Stimulated activated CD4-positive, alpha-beta T cell treated with anti-CD3 and anti-CD28 coated beads, Interleukin-2, amount 100 ng/mL, for 4 hours (primary cell): Measurements from ENCODE around the gene KCNJ9.
"Not testable (repeated sequence)": the region's sequence is repeated elsewhere in the genome, so short reads cannot be mapped to it uniquely, and the experiment has no call there.

Experiments used
- DNase-seq: peaks from one replicate; pipeline ENCODE4 v3.0.0-alpha.2; 2020; ENCODE audit warnings: low read depth

KCNJ9 gene

DNA sequence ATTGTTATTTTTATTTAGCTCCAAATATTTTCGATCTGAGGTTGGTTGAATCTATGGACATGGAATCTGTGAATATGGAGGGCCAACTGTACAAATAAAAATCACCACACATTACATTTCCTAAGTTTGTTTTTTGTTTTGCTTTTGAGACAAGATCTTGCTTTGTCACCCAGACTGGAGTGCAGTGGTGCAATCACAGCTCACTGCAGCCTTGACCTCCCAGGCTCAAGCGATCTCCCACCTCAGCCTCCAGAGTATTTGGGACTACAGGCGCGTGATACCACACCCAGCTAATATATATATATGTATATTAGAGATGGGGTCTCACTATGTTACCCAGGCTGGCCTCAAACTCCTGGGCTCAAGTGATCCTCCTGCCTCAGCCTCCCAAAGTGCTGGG is 45.0 kb downstream of the KCNJ9 start:
- not testable (repeated sequence) for DNase-seq

DNA sequence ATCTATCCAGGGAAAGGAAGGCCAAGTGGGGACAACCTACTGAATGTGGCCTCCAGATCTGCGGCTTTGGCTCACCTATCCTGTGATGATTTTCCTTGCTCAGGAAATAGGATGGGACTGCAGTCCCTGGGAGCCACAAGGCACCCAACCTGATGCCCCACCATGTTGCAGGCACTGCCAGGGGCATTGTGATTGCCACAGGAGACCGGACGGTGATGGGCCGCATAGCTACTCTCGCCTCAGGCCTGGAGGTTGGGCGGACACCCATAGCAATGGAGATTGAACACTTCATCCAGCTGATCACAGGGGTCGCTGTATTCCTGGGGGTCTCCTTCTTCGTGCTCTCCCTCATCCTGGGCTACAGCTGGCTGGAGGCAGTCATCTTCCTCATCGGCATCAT is 46.0 kb downstream of the KCNJ9 start:
- no peak for DNase-seq

DNA sequence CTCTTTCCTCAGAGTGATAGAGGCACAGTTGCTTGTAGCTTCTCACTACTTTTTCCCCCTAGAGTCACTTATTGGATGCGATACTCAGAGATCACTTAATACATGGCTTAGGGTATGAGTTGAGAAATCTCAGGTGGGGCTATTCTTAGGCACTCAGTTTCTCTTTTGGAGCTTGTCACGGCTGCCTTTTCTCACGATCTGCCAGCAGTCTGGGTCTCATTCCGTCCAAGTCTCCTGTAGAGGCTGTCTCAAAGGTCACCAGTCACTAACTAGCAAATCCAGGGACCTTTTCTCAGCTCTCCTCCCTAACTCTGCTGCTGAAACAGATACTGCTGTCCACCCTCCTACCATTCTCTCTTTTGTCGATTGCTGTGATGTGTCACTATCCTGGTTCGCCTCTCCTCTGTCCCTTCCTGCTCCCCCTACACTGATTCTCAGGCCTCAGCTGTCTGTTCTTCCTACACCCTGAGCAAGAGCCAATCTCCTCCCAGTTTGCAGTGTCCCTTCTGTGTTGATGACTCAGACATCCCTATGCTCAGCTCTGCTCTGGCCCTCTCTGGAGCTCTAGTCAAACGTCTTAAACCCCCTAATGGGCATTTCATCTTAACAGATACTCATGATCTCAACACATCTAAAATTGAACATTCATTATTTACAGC is 46.7 kb downstream of the KCNJ9 start:
- DNase-seq: no peak

- DNase-seq: no peak
These were observed 47.3 kb downstream of the KCNJ9 start for GRCh38 chr1:160128636-160129035.

DNA sequence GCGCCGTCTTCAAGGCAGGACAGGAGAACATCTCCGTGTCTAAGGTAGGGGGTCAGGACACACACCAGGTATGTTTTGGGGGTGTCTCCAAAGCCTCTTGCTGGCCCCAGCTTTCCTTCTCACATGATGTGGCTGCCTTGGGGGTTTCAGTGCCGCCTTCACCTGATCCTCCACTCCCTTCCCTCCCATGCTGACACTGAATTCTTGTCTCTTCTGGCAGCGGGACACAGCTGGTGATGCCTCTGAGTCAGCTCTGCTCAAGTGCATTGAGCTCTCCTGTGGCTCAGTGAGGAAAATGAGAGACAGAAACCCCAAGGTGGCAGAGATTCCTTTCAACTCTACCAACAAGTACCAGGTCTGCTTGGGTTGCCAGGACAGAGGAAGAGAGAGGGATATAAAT is 47.7 kb downstream of the KCNJ9 start:
- DNase-seq: no peak

DNA sequence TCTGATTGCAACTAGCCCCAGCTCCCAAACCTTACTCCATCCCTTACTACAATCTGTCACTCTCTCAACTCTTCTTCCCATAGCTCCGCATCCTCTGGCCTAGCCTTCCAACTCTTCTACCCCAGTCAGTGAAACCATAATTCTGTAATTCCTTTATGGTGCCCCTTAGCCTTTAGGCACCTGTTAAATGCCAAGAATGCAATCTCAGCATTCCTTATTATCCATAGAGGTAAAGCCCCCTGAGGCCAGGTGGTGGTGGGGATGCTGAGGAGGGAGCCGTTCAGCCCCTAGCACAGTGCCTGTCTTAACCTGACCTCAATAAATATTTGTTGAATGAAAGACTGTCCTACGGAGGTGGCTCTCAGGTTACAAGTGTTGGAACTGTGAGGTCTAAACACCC is 48.2 kb downstream of the KCNJ9 start:
- no peak for DNase-seq

GRCh38 chr1:160129966-160130365 is 48.6 kb downstream of the KCNJ9 start:
- no peak for DNase-seq

DNA sequence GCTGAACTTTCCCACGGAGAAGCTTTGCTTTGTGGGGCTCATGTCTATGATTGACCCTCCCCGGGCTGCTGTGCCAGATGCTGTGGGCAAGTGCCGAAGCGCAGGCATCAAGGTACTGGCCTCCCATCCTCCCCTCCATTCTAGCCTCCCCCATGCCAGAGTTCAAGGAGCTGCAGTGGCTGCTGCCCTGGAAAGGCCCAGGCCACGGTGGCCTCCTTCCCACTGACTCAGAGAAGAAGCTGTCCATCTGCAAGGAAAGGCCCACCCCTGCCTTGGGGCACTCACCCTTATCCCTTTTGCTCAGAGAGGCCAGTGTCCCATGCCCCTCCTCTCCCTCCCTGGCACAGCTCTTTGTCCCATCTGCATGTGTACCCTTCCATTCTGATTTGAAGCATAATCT is 49.1 kb downstream of the KCNJ9 start:
- DNase-seq: no peak

GRCh38 chr1:160130939-160131338 is 49.6 kb downstream of the KCNJ9 start:
- no peak for DNase-seq

- DNase-seq: no peak
These were observed 50.6 kb downstream of the KCNJ9 start for GRCh38 chr1:160131803-160132565.

- DNase-seq: no peak
These were observed 52.8 kb downstream of the KCNJ9 start for GRCh38 chr1:160133990-160134770.

GRCh38 chr1:160134791-160135572 is 53.6 kb downstream of the KCNJ9 start:
- no peak for DNase-seq

- no peak for DNase-seq
These were observed 55.0 kb downstream of the KCNJ9 start for GRCh38 chr1:160136121-160136925.

DNA sequence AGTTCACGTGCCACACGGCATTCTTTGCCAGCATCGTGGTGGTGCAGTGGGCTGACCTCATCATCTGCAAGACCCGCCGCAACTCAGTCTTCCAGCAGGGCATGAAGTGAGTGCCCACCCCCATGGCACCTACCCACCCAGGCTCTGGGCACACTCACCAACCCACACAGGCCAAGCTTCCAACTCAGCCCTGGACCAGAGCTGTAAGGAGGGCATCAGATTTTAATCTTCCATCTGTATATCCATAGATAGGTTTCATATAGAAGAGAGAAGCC is 55.5 kb downstream of the KCNJ9 start:
- no peak for DNase-seq

DNA sequence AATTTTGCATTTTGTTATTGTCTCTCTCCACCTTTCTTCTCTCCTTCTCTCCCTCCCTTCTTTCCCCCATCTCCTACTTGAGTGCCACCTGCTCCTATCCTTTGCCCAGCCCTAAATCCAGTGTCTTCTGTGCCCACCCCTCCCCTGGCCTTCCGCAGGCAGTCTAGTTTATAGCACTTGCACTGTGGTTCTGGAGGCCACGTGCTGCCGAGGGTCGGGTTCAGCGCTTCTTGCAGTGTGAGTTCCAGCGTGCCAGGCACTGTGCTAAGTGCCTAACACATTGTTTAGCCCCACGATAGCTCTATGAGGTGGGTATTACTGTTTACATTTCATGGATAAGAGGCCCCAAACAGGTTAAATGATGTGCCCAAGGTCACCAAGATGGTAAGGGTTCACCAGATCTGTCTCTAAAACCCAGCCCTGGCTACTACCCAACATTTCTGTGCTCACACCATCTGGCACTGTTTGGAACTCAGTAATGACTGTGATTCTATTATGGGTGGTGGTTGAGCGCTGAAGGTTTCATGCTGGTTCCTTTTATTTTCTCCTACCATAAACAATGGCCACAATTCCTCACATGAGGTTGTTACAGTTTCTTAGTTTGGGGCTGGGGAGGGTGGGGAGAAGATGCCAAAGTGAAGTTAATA is 56.0 kb downstream of the KCNJ9 start:
- no peak for DNase-seq

DNA sequence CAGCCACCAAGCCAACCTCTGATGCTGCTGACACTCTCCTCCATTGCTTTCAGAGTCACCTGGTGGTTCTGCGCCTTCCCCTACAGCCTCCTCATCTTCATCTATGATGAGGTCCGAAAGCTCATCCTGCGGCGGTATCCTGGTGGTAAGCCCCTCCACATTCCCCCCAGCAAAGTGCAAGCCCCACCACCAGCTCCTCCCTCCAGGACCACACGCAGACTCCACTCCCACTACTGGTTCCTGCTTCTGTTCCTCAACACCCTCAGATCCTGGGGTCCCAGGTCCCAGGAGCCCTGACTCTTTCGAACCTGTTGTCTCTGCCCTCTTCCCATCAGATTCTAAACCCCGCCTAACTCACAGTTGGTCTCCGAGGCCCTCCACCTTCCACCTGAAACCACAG is 58.5 kb downstream of the KCNJ9 start:
- DNase-seq: no peak
